Muscle of leg (tissue), 11 donors: Measurements from ENCODE around the gene MPP3. TPM values are rescaled to one million over a fixed set of nuclear protein-coding genes. Genes with fewer than 3 reads are reported as not detected.

ENCODE experiments used
- DNase-seq: peaks from one replicate; pipeline ENCODE4 v3.0.0; 2013
- H3K27ac ChIP-seq: one replicate; pipeline ENCODE4 v1.5.1; 2013; ENCODE audit warnings: mild to moderate bottlenecking, low read length, control low read depth
- H3K27me3 ChIP-seq: one replicate; pipeline ENCODE4 v1.6.1; 2013; ENCODE audit warnings: low read length; ENCODE audit not compliant: control insufficient read depth, insufficient read depth
- H3K36me3 ChIP-seq: one replicate; pipeline ENCODE4 v1.6.1; 2013; ENCODE audit warnings: low read length; ENCODE audit not compliant: control insufficient read depth, insufficient read depth
- H3K4me1 ChIP-seq: one replicate; pipeline ENCODE4 v1.6.1; 2013; ENCODE audit warnings: low read length; ENCODE audit not compliant: control insufficient read depth, insufficient read depth
- H3K4me3 ChIP-seq: one replicate; pipeline ENCODE4 v1.5.1; 2013; ENCODE audit warnings: low read length, control low read depth
- H3K9me3 ChIP-seq: replicated peaks from 2 replicates; pipeline ENCODE4 v1.6.1; 2013; ENCODE audit warnings: low read depth, low read length; ENCODE audit not compliant: control insufficient read depth
- WGBS: methylation state at CpG from one replicate; pipeline ENCODE4 v1.1.5; 2013; ENCODE audit warnings: missing lambda C conversion rate; ENCODE audit not compliant: insufficient coverage; 5-methylcytosine and 5-hydroxymethylcytosine counted together
- polyA plus RNA-seq, 8 donors: library from polyadenylated mRNA; unstranded; fragments of 120-200 nt; gene quantifications; one replicate each; pipeline versions ENCODE4 v1.2.1 to v1.2.3, GENCODE V29; 2013; ENCODE audit warnings: inconsistent platforms in 1 of 8, low replicate concordance in 1 of 8; ENCODE audit not compliant: insufficient read length in 8 of 8, insufficient read depth in 1 of 8
- total RNA-seq: library from RNA; stranded (reverse); fragments of 120-200 nt; gene quantifications from one replicate; pipeline ENCODE4 v1.2.4, GENCODE V29; 2013

Gene MPP3
- total and polyA plus RNA-seq, 9 donors = 3.6 to 7.1 (median 6.1) TPM

GRCh38 chr17:43754947-43755346 is 78.0 kb downstream of the MPP3 start:
- Histone ChIP-seq H3K9me3 (no peaks in the 10 kb centered on the region), H3K27me3 (peaks cover 75% of the 10 kb centered on the region), H3K4me3 (no peak overlapping the region), H3K4me1 (peaks cover 11% of the 10 kb centered on the region), H3K36me3 (no peaks in the 10 kb centered on the region), H3K27ac (no peak overlapping the region)
- 14% methylated on average over 16 of the region's 21 CpGs for WGBS
- DNase-seq = no peak

- Histone ChIP-seq H3K4me1 (peaks cover 11% of the 10 kb centered on the region), H3K27me3 (peaks cover 67% of the 10 kb centered on the region)
These were observed 79.3 kb downstream of the MPP3 start for GRCh38 chr17:43753493-43754129.

More at GRCh38 chr17:43753493-43754129, 79.3 kb downstream of the MPP3 start:
- WGBS = 89% methylated on average over 1 of the region's 5 CpGs
- Histone ChIP-seq H3K27ac (no peak overlapping the region), H3K36me3 (no peaks in the 10 kb centered on the region), H3K9me3 (no peaks in the 10 kb centered on the region), H3K4me3 (no peak overlapping the region)
- no peak for DNase-seq

Other genes with a start within 250 kb of the MPP3 start
- 13.8 TPM for gene MEOX1, start 171.2 kb downstream of the MPP3 start, total RNA-seq
- gene MEOX1, start 171.2 kb downstream of the MPP3 start, polyA plus RNA-seq = 10 to 100 TPM in 6 of 8 donors, 1 to 10 TPM in 2; 6.9 to 23.2 (median 12.2) TPM
- not detected for gene SOST, start 74.4 kb downstream of the MPP3 start, total RNA-seq
- gene SOST, start 74.4 kb downstream of the MPP3 start, polyA plus RNA-seq = under 1 TPM in 1 of 8 donors, not detected in 7; 0.97 TPM
- 61.0 TPM for gene DUSP3, start 54.2 kb downstream of the MPP3 start, total RNA-seq
- gene DUSP3, start 54.2 kb downstream of the MPP3 start, polyA plus RNA-seq = 10 to 100 TPM; 52.2 to 72.6 (median 65.5) TPM
- gene CFAP97D1, start 52.7 kb downstream of the MPP3 start, total RNA-seq = under 0.01 TPM
- gene CFAP97D1, start 52.7 kb downstream of the MPP3 start, polyA plus RNA-seq = under 1 TPM in 2 of 8 donors, not detected in 6; 0.04 to 0.05 TPM
- 2.3 TPM for gene CD300LG, start 14.0 kb upstream of the MPP3 start, total RNA-seq
- gene CD300LG, start 14.0 kb upstream of the MPP3 start, polyA plus RNA-seq = 1 to 10 TPM; 1.5 to 3.9 (median 2.0) TPM
- 1.5 TPM for gene MPP2, start 74.4 kb upstream of the MPP3 start, total RNA-seq
- gene MPP2, start 74.4 kb upstream of the MPP3 start, polyA plus RNA-seq = 1 to 10 TPM; 2.6 to 5.6 (median 3.8) TPM
- gene PPY, start 109.3 kb upstream of the MPP3 start, total RNA-seq = 0.18 TPM
- gene PPY, start 109.3 kb upstream of the MPP3 start, polyA plus RNA-seq = under 1 TPM in 5 of 8 donors, not detected in 3; 0.27 to 0.57 (median 0.50) TPM
- gene PYY, start 120.8 kb upstream of the MPP3 start, total RNA-seq = not detected
- gene PYY, start 120.8 kb upstream of the MPP3 start, polyA plus RNA-seq = under 1 TPM in 2 of 8 donors, not detected in 6; 0.17 to 0.80 TPM
- gene NAGS, start 171.5 kb upstream of the MPP3 start, total RNA-seq = 0.58 TPM
- 1 to 10 TPM in 1 of 8 donors, under 1 TPM in 7; 0.38 to 2.3 (median 0.61) TPM for gene NAGS, start 171.5 kb upstream of the MPP3 start, polyA plus RNA-seq
- gene TMEM101, start 181.8 kb upstream of the MPP3 start, total RNA-seq = 39.7 TPM
- gene TMEM101, start 181.8 kb upstream of the MPP3 start, polyA plus RNA-seq = 10 to 100 TPM; 28.6 to 36.3 (median 32.2) TPM
- gene LSM12, start 233.5 kb upstream of the MPP3 start, total RNA-seq = 14.4 TPM
- gene LSM12, start 233.5 kb upstream of the MPP3 start, polyA plus RNA-seq = 10 to 100 TPM; 23.6 to 32.6 (median 28.0) TPM
- gene G6PC3, start 237.6 kb upstream of the MPP3 start, total RNA-seq = 16.1 TPM
- 10 to 100 TPM; 33.6 to 43.8 (median 37.9) TPM for gene G6PC3, start 237.6 kb upstream of the MPP3 start, polyA plus RNA-seq